Activated CD4-positive, alpha-beta T cell treated with anti-CD3 and anti-CD28 coated beads, Interleukin-10, Interleukin-2, amounts not matched to agents 100 ng/mL and 50 ng/mL, durations not matched to agents 16 hours and 8 hours (primary cell): Measurements from ENCODE around the gene CDH1.
"Not testable (repeated sequence)": the region's sequence is repeated elsewhere in the genome, so short reads cannot be mapped to it uniquely, and the experiment has no call there.

Experiments used
- DNase-seq: peaks from one replicate; pipeline ENCODE4 v3.0.0-alpha.2; 2020

The CDH1 gene

DNA sequence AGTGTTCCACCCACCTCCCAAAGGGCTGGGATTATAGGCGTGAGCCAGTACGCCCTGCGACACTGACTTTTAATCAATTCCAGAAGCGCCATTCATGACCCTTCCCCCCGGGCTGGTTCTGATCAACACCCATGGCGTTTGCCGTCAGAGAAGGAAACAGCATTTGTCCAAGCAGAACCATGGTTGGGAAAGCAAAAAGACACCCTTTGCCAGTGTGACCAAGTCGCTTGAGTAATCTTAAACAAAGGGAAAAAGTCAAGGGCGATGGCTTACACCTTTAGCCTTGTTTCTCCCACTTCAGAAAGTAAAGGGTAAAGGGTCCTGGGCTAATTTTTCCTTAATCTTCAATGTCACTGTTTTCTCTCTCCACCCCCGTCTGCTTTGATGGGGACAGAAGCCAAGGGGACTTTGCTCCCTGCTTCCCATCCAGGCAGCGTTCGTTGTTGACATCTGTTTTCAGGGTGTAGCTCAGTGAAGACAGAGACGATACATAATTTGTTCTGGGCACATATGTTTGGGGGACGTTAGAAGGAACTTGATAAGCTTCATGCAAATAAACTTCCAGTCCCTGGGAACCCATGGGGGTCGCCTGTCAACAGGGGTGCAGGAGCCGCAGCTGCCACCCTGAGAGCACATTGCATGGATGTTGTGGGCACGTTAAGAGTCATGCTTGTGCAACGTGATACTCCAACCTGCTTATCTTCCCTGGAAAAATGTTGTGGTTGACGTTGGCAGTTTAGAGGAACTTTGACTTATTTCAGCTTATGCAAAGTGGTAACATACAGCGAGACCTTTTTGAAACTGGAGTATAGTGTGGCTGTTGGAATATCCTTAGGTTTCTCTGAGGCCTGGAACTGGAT, 55.6 kb downstream of the CDH1 start:
- DNase-seq, result no peak

DNA sequence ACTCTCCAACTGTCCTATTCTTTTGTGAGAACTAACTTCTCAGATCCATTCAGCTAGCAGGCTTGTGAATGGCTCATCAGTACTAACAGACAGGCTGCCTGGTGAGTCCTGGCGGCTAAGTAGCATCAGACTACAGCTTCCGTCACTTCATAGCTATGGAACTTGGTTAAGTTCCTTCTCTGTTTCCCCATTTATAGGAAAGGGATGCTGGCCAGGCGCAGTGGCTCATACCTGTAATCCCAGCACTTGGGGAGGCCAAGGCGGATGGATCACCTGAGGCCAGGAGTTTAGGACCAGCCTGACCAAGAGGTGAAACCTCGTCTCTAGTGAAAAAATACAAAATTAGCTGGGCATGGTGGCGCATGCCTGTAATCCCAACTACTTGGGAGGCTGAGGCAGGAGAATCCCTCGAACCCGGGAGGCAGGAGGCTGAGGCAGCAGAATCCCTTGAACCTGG, 56.3 kb downstream of the CDH1 start:
- no peak for DNase-seq

DNA sequence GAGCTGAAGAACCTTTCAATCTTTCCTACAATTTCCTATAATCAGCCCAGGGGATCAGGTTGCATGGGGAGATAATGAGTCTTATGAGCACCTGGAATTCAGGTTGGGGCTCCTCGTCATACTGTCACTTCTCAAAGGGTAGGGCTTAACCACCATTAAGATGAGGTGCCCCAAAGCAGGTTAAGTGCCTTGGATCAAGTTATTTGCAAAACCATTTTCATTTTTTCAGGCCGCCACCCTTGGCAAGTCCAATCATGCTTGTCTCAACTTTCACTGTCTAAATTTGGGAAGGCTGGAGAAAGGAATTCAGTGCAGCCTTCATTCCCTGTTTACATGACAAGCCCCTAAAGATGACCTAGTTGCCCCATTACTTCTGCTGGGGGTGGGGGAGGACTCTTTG, 61.3 kb downstream of the CDH1 start:
- no peak for DNase-seq

- peak; percentile 53 for DNase-seq
These were observed 63.3 kb downstream of the CDH1 start for GRCh38 chr16:68800257-68800875.

- DNase-seq, result no peak
These were observed 65.1 kb downstream of the CDH1 start for GRCh38 chr16:68802190-68802589.

DNA sequence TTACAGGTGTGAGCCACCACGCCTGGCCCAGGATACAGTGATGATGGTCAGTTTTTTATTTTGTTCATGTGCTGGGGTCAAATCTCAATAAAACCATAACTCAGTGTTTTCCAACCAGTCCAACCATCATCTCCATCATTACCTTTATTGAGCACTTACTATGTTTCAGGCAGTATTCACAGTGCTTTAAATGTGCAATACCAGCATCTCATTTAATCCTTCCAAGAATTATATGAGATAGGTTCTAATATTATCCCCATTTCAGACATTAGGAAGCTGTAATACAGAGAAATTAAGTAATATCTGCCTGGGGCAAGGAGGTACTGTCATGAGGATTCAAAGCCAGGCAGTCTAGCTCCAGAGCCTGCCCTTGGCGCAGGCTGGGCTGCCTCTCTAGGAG, 69.3 kb downstream of the CDH1 start:
- DNase-seq, result no peak

DNA sequence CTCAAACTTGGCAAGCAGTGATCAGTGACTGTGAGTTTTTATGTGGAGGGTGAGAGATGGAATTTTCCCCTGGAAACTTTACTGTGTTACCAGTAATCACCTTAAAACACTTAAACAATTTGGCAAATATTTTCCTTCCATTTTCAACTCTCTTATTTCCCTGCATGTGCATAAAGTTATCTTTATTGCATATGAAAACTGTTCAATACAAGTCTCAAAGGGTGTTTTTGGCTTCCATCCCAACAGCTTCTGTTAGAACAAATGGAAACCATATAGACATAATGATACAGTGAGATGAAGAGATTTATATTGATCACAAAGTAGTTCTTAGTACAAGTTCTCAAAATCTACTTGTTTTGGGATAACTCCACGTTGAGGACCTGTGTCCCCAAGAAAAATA, 69.9 kb downstream of the CDH1 start:
- no peak for DNase-seq

DNA sequence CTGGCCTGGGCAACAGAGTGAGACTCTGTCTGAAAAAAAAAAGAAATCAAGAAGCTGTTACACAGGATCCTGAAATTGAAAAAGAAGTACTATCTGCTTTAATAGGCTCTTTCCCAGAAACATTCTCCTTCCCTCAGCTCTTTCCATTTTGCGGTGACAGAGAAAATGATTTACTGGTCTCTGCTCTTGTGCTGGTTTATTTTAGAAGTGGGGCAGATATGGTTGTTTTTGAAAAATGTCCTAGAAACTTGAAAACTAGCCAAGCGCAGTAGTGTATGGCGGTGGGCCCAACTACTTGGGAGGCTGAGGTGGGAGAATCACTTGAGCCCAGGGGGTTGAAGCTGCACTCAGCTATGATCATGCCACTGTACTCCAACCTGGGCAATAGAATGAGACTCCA, 77.4 kb downstream of the CDH1 start:
- no peak for DNase-seq

GRCh38 chr16:68823401-68824135, 86.5 kb downstream of the CDH1 start:
- no peak for DNase-seq

GRCh38 chr16:68825427-68825826, 88.3 kb downstream of the CDH1 start:
- no peak for DNase-seq

- no peak for DNase-seq
These were observed 89.6 kb downstream of the CDH1 start for GRCh38 chr16:68826652-68827051.

- DNase-seq, result no peak
These were observed 96.2 kb downstream of the CDH1 start for GRCh38 chr16:68833251-68833650.

- no peak for DNase-seq
These were observed 97.5 kb downstream of the CDH1 start for GRCh38 chr16:68834550-68834949.

- DNase-seq, result no peak
These were observed 98.9 kb downstream of the CDH1 start for GRCh38 chr16:68835970-68836369.

DNA sequence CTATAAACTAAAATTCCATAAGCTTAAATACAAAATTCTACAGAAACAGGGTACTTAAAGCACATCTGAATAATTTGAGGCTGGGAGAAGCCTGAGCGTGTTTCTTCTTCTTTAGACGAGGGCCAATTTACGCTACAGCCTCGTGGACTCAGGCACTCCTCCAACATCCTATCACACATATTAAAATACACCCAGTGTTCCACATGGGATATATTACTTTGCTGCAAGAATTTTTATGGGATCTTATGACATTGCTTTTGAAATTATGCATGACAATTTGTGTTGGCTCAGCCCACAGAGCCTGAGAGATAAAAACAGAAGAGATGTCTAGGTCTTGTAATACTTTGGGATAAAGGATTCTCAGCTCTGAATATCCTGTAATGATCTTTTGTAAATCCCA, 102.7 kb downstream of the CDH1 start:
- no peak for DNase-seq

GRCh38 chr16:68842964-68843481, 105.9 kb downstream of the CDH1 start:
- not testable (repeated sequence) for DNase-seq

DNA sequence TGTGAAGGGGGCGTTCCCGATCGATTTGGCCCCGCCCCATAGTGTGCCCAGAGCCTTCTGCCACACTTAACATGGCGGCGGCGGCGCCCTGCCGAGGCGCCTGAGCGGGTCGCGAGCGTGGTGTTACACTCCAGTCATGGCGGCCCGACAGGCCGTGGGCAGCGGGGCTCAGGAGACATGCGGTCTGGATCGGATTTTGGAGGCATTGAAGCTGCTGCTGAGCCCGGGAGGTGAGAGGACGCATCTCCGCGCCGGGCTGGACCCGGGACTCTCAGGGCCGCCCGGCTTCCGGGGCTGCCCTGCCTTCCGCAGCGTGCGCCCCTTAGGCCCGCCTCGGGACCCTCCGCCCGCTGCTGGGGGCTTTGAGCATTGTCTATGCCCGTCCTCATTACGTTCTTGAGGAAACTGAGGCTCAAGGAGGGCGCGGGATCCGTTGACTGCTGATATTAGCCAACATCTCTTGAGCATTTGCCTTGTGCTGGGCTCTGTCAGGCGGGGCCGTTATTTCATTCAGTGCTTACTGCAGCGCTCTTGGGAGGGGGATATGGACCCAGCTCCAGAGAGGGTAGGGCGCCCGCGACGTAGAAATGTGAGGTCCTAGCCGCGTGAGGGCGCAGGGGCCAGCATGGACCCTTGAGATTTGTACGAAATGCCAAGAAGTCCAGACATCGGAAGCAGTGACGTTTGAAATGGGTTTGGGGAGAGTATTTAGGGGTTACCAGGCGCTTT, 106.6 kb downstream of the CDH1 start, which contains the start of gene TANGO6:
Gene TANGO6 (plus strand): TSS at position 50 of the 729 bp plus-strand sequence. CDS start 87 bp downstream, at position 137.
- peak; percentile 94 for DNase-seq

- DNase-seq, result no peak
These were observed 107.1 kb downstream of the CDH1 start for GRCh38 chr16:68844211-68844564.

GRCh38 chr16:68848786-68849185, 111.7 kb downstream of the CDH1 start:
- no peak for DNase-seq

DNA sequence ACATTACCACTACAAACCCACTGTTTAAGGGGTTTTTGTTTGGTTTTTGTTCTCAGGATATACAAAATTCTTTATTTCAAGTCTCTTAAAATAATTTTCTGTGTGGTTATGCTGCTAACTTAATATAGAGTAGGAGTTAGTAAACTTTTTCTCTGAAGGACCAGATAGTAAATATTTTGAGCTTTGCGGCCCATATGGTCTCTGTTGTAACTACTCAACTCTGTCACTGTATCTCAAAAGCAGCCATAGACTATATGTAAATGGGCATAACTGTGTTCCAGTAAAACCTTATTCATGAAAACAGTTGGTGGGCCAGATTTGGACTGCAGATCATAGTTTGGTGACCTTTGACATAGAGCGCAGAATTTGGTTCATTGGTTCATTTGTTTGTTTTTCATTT, 113.4 kb downstream of the CDH1 start:
- no peak for DNase-seq

GRCh38 chr16:68851601-68852000, 114.5 kb downstream of the CDH1 start:
- no peak for DNase-seq

DNA sequence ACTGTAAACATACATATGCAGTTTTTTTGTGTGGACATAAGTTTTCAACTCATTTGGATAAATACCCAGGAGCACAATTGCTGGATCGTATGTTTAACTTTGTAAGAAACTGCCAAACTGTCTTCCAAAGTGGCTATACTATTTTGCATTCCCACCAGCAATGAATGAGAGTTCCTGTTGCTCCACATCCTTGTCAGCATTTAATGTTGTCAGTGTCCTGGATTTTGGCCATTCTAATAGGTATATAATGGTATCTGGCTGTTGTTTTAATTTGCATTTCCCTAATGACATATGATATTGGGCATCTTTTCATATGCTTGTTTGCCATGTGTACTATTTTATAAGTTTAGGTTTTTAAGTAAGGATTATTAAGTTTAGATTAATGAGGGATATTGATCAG, 120.4 kb downstream of the CDH1 start:
- DNase-seq, result no peak

- DNase-seq, result no peak
These were observed 122.7 kb downstream of the CDH1 start for GRCh38 chr16:68859828-68860227.
